ENCODE measurements around the gene ILKAP. TPM values are rescaled to one million over a fixed set of nuclear protein-coding genes. Genes with fewer than 3 reads are reported as not detected.

Gene ILKAP
- total RNA-seq, 1 donor from 2014 or later, result 63.2 TPM

GRCh38 chr2:238164906-238165287, 38.6 kb downstream of the ILKAP start:
- Mint-ChIP-seq H3K36me3 (ENCODE audit: low read depth) (no peaks in the 10 kb centered on the region), H3K9me3 (no peaks in the 10 kb centered on the region), H3K27me3 (ENCODE audit: low read depth) (peaks cover 47% of the 10 kb centered on the region), H3K4me3 (peak overlapping the region; percentile 41), H3K27ac (ENCODE audit: unreplicated experiment) (no peak overlapping the region), H3K4me1 (peaks cover 4% of the 10 kb centered on the region)
- TF ChIP-seq, protein P1, sequence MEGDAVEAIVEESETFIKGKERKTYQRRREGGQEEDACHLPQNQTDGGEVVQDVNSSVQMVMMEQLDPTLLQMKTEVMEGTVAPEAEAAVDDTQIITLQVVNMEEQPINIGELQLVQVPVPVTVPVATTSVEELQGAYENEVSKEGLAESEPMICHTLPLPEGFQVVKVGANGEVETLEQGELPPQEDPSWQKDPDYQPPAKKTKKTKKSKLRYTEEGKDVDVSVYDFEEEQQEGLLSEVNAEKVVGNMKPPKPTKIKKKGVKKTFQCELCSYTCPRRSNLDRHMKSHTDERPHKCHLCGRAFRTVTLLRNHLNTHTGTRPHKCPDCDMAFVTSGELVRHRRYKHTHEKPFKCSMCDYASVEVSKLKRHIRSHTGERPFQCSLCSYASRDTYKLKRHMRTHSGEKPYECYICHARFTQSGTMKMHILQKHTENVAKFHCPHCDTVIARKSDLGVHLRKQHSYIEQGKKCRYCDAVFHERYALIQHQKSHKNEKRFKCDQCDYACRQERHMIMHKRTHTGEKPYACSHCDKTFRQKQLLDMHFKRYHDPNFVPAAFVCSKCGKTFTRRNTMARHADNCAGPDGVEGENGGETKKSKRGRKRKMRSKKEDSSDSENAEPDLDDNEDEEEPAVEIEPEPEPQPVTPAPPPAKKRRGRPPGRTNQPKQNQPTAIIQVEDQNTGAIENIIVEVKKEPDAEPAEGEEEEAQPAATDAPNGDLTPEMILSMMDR (conservative IDR thresholded peaks at IDR 0.05), result no peak
- no peak for DNase-seq (ENCODE audit: low read depth, low spot score)

DNA sequence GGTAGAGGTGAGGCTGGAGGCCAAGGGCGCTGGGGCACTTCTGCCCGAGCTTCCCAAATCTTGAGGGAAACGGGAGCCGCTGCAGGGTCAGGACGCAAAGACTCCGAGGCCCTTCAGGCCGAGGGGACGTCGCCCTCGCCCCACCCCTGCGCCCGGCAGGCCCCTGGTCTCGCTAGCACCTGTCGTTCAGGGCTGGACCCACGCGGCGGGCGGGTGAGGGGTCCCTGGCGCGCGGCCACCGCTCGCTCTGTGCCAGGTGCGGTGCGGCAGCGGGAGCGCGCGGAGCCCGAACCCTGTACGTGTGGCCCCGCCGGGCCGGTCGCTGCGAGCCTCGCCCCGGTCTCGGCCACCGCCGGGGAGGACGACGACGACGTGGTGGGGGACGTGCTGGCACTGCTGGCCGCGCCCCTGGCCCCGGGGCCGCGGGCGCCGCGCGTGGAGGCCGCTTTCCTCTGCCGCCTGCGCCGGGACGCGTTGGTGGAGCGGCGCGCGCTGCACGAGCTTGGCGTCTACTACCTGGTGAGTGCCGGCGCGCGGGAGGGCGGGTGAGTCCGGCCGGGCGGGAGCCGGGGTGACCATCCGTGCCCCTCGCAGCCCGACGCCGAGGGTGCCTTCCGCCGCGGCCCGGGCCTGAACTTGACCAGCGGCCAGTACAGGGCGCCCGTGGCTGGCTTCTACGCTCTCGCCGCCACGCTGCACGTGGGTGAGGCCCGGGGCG, 39.9 kb downstream of the ILKAP start:
- no peak overlapping the region for H3K4me3 Mint-ChIP-seq
- no peaks in the 10 kb centered on the region for H3K36me3 Mint-ChIP-seq (ENCODE audit: low read depth)
- peaks cover 55% of the 10 kb centered on the region for H3K27me3 Mint-ChIP-seq (ENCODE audit: low read depth)
- DNase-seq (ENCODE audit: low read depth, low spot score), result no peak
- H3K4me1 Mint-ChIP-seq, result peaks cover 9% of the 10 kb centered on the region
- no peak overlapping the region for H3K27ac Mint-ChIP-seq (ENCODE audit: unreplicated experiment)
- TF ChIP-seq, protein P1 (conservative IDR thresholded peaks at IDR 0.05), result no peak
- no peaks in the 10 kb centered on the region for H3K9me3 Mint-ChIP-seq

- no peaks in the 10 kb centered on the region for H3K36me3 Mint-ChIP-seq (ENCODE audit: low read depth)
- peaks cover 53% of the 10 kb centered on the region for H3K27me3 Mint-ChIP-seq (ENCODE audit: low read depth)
- H3K9me3 Mint-ChIP-seq, result no peaks in the 10 kb centered on the region
- no peak for DNase-seq (ENCODE audit: low read depth, low spot score)
- TF ChIP-seq, protein P1 (conservative IDR thresholded peaks at IDR 0.05), result no peak
- H3K4me3 Mint-ChIP-seq, result no peak overlapping the region
- H3K4me1 Mint-ChIP-seq, result peaks cover 9% of the 10 kb centered on the region
- H3K27ac Mint-ChIP-seq (ENCODE audit: unreplicated experiment), result no peak overlapping the region
These were observed 40.6 kb downstream of the ILKAP start for GRCh38 chr2:238162846-238163441.

- Mint-ChIP-seq H3K27me3 (ENCODE audit: low read depth) (peaks cover 53% of the 10 kb centered on the region), H3K4me1 (peaks cover 9% of the 10 kb centered on the region), H3K9me3 (no peaks in the 10 kb centered on the region), H3K27ac (ENCODE audit: unreplicated experiment) (no peak overlapping the region), H3K36me3 (ENCODE audit: low read depth) (no peaks in the 10 kb centered on the region), H3K4me3 (no peak overlapping the region)
- TF ChIP-seq, protein P1 (conservative IDR thresholded peaks at IDR 0.05), result no peak
- DNase-seq (ENCODE audit: low read depth, low spot score), result no peak
These were observed 41.1 kb downstream of the ILKAP start for GRCh38 chr2:238162251-238162845.

DNA sequence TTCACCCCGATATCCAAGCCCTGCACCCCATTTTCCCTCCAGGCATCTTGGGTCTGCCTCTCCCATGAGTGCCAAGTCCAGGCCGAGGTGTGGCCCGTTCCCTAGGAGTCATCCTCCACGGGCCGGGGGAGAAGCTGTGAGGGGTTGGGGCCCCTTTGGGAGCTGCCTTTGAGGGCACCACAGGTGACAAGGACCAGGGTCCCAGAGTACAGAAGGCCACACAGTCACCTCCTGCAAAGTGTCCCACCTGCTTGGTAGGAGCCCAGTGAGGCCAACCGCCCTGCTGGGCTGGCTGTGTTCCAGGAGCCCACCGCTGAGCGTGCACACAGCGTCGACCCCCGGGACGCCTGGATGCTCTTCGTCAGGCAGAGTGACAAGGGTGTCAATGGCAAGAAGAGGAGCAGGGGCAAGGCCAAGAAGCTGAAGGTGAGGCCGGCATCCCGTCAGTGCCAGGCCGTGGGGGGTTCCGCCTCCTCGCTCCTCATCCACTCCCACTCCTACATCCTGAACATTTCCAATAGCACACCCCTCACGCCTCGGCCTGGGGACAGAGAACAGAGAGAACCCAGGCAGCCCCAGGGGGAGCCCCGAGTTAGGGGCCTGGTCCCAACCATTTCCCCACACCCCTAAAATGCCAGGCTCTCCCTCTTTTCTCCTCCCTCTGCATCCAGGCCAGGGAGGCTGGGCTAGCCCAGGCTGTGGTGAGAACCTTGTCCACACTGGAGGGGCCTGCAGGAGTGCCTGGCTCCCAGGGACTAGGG, 42.0 kb downstream of the ILKAP start:
- Mint-ChIP-seq H3K27ac (ENCODE audit: unreplicated experiment) (no peak overlapping the region), H3K36me3 (ENCODE audit: low read depth) (no peaks in the 10 kb centered on the region), H3K9me3 (no peaks in the 10 kb centered on the region), H3K4me3 (no peak overlapping the region), H3K4me1 (peaks cover 9% of the 10 kb centered on the region), H3K27me3 (ENCODE audit: low read depth) (peaks cover 53% of the 10 kb centered on the region)
- no peak for DNase-seq (ENCODE audit: low read depth, low spot score)
- TF ChIP-seq, protein P1 (conservative IDR thresholded peaks at IDR 0.05), result no peak
